ENCODE results near the gene TNFAIP8.

DNA sequence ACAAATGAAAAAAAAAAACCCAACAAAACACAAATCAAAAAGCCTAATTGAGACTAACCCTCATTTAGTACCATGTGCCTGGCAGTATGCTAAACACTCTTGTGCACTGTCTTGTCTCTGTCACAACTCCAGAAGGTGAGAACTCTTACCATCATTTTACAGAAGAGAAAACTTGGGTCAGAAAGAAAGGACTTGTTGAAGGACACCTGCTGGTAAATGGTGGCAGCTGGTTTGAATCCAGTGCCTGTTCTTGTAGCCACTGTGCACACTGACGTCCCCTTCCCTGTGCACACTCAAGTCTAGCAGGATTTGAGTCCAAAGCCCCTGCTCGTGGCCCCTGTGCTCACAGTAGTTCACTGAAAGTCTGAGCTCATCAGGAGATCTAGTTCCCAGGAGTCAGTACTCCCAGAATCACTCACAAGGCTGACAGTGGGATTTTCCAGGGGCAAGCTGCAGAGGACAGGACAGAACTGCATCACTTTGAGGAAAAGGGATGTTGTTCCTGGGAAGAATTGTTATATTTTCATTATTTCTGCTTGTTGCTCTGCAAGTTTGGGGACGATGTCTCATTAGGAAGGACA is 53.5 kb downstream of the TNFAIP8 start:
- TF ChIP-seq CTCF (IDR thresholded peaks at IDR 0.05), result no peak
- TF ChIP-seq EP300 (IDR thresholded peaks at IDR 0.05), result no peak
- no peak for TF ChIP-seq POLR2A (IDR thresholded peaks at IDR 0.05)

Measured in suprapubic skin (tissue), 3 donors.